Measurements from ENCODE around the gene NDST3.

GRCh38 chr4:118289794-118290193 is 255.5 kb downstream of the NDST3 start:
- no peak for TF ChIP-seq EZH2phosphoT487 (IDR thresholded peaks at IDR 0.05; ENCODE audit: low read length)
- TF ChIP-seq CTCF (IDR thresholded peaks at IDR 0.05; ENCODE audit: low read length): no peak
- TF ChIP-seq EZH2 (optimal IDR thresholded peaks at IDR 0.05; ENCODE audit: low read depth, low read length): no peak
